ENCODE data around the gene LRMDA. TPM values are rescaled to one million over a fixed set of nuclear protein-coding genes. Genes with fewer than 3 reads are reported as not detected.

LRMDA gene
- total and polyA plus RNA-seq, 12 donors = 30.7 to 132 (median 78.1) TPM

GRCh38 chr10:75451831-75452230 lies 20.4 kb downstream of the LRMDA start:
- H3K4me1 ChIP-seq (replicated peaks in 1 of 2) = peaks cover 16 to 36% of the 10 kb centered on the region in 2 donors
- intact Hi-C loops (cut with DNase I) = no loop called here
- no peaks in the 10 kb centered on the region for H3K9me3 ChIP-seq (replicated peaks in 1 of 3)
- no peaks in the 10 kb centered on the region for H3K27me3 ChIP-seq
- peak overlapping the region in 1 of 5 donors; percentile 23 for H3K27ac ChIP-seq
- 68 to 77% (median 69%) methylated on average over 5 of the region's 5 CpGs for WGBS, 4 donors
- no peak for DNase-seq
- no peak overlapping the region for H3K4me3 ChIP-seq
- H3K36me3 ChIP-seq (replicated peaks in 1 of 2) = peaks cover 0 to 6% of the 10 kb centered on the region in 2 donors
- TF ChIP-seq CTCF (IDR thresholded peaks at IDR 0.05) (no peak), POLR2A (IDR thresholded peaks at IDR 0.05) (no peak)

GRCh38 chr10:75452997-75453396 lies 21.6 kb downstream of the LRMDA start:
- intact Hi-C loops (cut with DNase I) = no loop called here
- peaks cover 16 to 36% of the 10 kb centered on the region in 2 donors for H3K4me1 ChIP-seq (replicated peaks in 1 of 2)
- H3K36me3 ChIP-seq (replicated peaks in 1 of 2) = peaks cover 0 to 6% of the 10 kb centered on the region in 2 donors
- DNase-seq = peak in 1 of 7 donors; percentile 4
- H3K9me3 ChIP-seq (replicated peaks in 1 of 3) = no peaks in the 10 kb centered on the region
- WGBS, 4 donors = 68 to 92% (median 76%) methylated on average over 1 of the region's 1 CpG
- no peak overlapping the region for H3K27ac ChIP-seq
- no peak overlapping the region for H3K4me3 ChIP-seq
- TF ChIP-seq POLR2A (IDR thresholded peaks at IDR 0.05) = no peak
- TF ChIP-seq CTCF (IDR thresholded peaks at IDR 0.05) = no peak
- no peaks in the 10 kb centered on the region for H3K27me3 ChIP-seq

GRCh38 chr10:75456122-75456521 lies 24.7 kb downstream of the LRMDA start:
- peak in 1 of 7 donors; percentile 24 for DNase-seq
- TF ChIP-seq CTCF (IDR thresholded peaks at IDR 0.05) (no peak), POLR2A (IDR thresholded peaks at IDR 0.05) (no peak)
- 87 to 94% (median 89%) methylated on average over 9 of the region's 9 CpGs for WGBS, 4 donors

GRCh38 chr10:75460059-75460458 lies 28.6 kb downstream of the LRMDA start:
- TF ChIP-seq CTCF (IDR thresholded peaks at IDR 0.05) (no peak), POLR2A (IDR thresholded peaks at IDR 0.05) (no peak)
- no peaks in the 10 kb centered on the region for H3K27me3 ChIP-seq
- H3K36me3 ChIP-seq (replicated peaks in 1 of 2) = no peaks in the 10 kb centered on the region
- H3K4me3 ChIP-seq = no peak overlapping the region
- intact Hi-C loops (cut with DNase I) = loop anchor here in 1 of 2 donors (10.0 kb wide), 1 partner anchor 55 kb away; the partner anchor contains the start of gene ZNF503
- WGBS, 4 donors = 98 to 100% (median 98%) methylated on average over 1 of the region's 1 CpG
- no peak overlapping the region for H3K27ac ChIP-seq
- H3K4me1 ChIP-seq (replicated peaks in 1 of 2) = peaks cover 7 to 18% of the 10 kb centered on the region in 2 donors
- no peak for DNase-seq
- no peaks in the 10 kb centered on the region for H3K9me3 ChIP-seq (replicated peaks in 1 of 3)

More at GRCh38 chr10:75456122-75456521, 24.7 kb downstream of the LRMDA start:
- H3K4me1 ChIP-seq (replicated peaks in 1 of 2) = peaks cover 4 to 19% of the 10 kb centered on the region in 2 donors
- no peaks in the 10 kb centered on the region for H3K9me3 ChIP-seq (replicated peaks in 1 of 3)
- H3K27ac ChIP-seq = no peak overlapping the region
- H3K36me3 ChIP-seq (replicated peaks in 1 of 2) = peaks cover 0 to 6% of the 10 kb centered on the region in 2 donors
- no peak overlapping the region for H3K4me3 ChIP-seq
- intact Hi-C loops (cut with DNase I) = no loop called here
- H3K27me3 ChIP-seq = no peaks in the 10 kb centered on the region

Measured in adrenal gland (tissue), 12 donors.